Thyroid gland (tissue), 4 donors: ENCODE measurements around the gene ARHGAP22.

Source experiments
- CTCF ChIP-seq, 6 experiments: fragments of 200-600 bp in 3 of 6; fragments of 450-650 bp in 3 of 6; sonication (generic) in 3 of 6; IDR thresholded peaks; one replicate each; pipeline ENCODE4 v1.5.1; 2016 to 2019; ENCODE audit warnings: antibody characterized with exemption in 6 of 6, mild to moderate bottlenecking in 2 of 6, inconsistent platforms in 1 of 6, moderate library complexity in 1 of 6
- POLR2A ChIP-seq, 2 donors: fragments of 450-650 bp; IDR thresholded peaks; one replicate each; pipeline ENCODE4 v1.6.1; 2017; ENCODE audit warnings: antibody characterized with exemption in 2 of 2, mild to moderate bottlenecking in 2 of 2, moderate library complexity in 1 of 2

DNA sequence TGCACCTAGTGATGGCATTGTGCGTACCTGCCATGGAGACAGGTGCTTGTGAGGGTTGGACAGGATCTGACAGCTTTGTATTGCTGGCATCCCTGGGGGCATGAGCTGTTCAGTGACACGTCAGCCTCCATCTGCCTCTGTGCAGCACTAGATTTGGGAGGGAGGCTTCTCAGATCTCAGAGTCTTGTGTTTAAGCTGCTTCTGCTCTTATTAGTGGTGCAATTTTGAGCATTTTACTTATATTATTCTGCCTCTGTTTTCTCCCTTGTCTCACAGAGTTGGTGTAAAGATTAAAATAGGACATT, 5.1 kb downstream of the ARHGAP22 start:
- TF ChIP-seq CTCF (IDR thresholded peaks at IDR 0.05) (no peak), POLR2A (IDR thresholded peaks at IDR 0.05) (no peak)
